Measurements from ENCODE around the gene S100PBP. TPM values are rescaled to one million over a fixed set of nuclear protein-coding genes. Genes with fewer than 3 reads are reported as not detected.

S100PBP gene
- polyA plus RNA-seq, 2 of the 4 experiments (the other 2 are of a cell fraction), result 16.1 to 41.9 TPM

GRCh38 chr1:32889731-32890278 lies 72.4 kb downstream of the S100PBP start:
- WGBS (ENCODE audit: missing lambda C conversion rate), result 66% methylated on average over 3 of the region's 3 CpGs
- H3K4me2 ChIP-seq, result no peak overlapping the region
- no peak for FAIRE-seq
- DNase-seq (ENCODE audit: low read depth in 1 of 2, low spot score in 1 of 2), result no peak
- no peaks in the 10 kb centered on the region for H3K9me3 ChIP-seq
- H3K4me1 ChIP-seq, result peaks cover 7% of the 10 kb centered on the region; the same call in 1 of the 3 replicates
- CTCF ChIA-PET, result interaction anchor here (1.4 to 5.3 kb wide), 5 partner anchors 9 to 196 kb away, joined by 3 to 30 read pairs (median 5); no protein-coding TSS in a partner anchor
- H3K4me3 ChIP-seq, result no peak overlapping the region
- H3K27ac ChIP-seq, result no peak overlapping the region
- ATAC-seq, result no peak
- TF ChIP-seq FOSB (CRISPR knock-in tag; IDR thresholded peaks at IDR 0.05) (no peak), PHF8 (IDR thresholded peaks at IDR 0.05; ENCODE audit: borderline replicate concordance, low read depth) (no peak), NPAS2 (CRISPR knock-in tag; IDR thresholded peaks at IDR 0.05; ENCODE audit: borderline replicate concordance) (no peak), MAFK (IDR thresholded peaks at IDR 0.05; ENCODE audit: partially characterized antibody) (no peak), FOSL2 (IDR thresholded peaks at IDR 0.05) (no peak), FOSL2 (CRISPR knock-in tag; IDR thresholded peaks at IDR 0.05) (no peak), CBX2 (IDR thresholded peaks at IDR 0.05; ENCODE audit: borderline replicate concordance, low read depth) (no peak), JUN (IDR thresholded peaks at IDR 0.05) (no peak), FOXS1 (CRISPR knock-in tag; IDR thresholded peaks at IDR 0.05) (no peak), CHD2 (IDR thresholded peaks at IDR 0.05; ENCODE audit: low read length, partially characterized antibody) (no peak), ELK1 (IDR thresholded peaks at IDR 0.05; ENCODE audit: low read depth, low read length) (no peak), CHD4 (IDR thresholded peaks at IDR 0.05; ENCODE audit: borderline replicate concordance) (no peak), HOXA7 (CRISPR knock-in tag; IDR thresholded peaks at IDR 0.05) (no peak), EHF (CRISPR knock-in tag; IDR thresholded peaks at IDR 0.05) (no peak), USF2 (IDR thresholded peaks at IDR 0.05) (no peak)
- POLR2A ChIA-PET, result no interaction called here

GRCh38 chr1:32890516-32891240 lies 73.2 kb downstream of the S100PBP start:
- Histone ChIP-seq H3K27ac (no peak overlapping the region), H3K4me2 (no peak overlapping the region), H3K4me1 (0 out of 3 replicates have a peak, but pooled peaks cover 7% of the 10 kb centered on the region), H3K9me3 (no peaks in the 10 kb centered on the region), H3K4me3 (no peak overlapping the region)
- DNase-seq (ENCODE audit: low read depth in 1 of 2, low spot score in 1 of 2) (no peak), FAIRE-seq (no peak), ATAC-seq (no peak)
- ChIA-PET CTCF (interaction anchor here (0.9 to 2.6 kb wide), 11 partner anchors 9 to 370 kb away, joined by 3 to 12 read pairs (median 5); no protein-coding TSS in a partner anchor), POLR2A (no interaction called here)
- TF ChIP-seq ZSCAN20 (CRISPR knock-in tag; IDR thresholded peaks at IDR 0.05) (no peak), BCL3 (IDR thresholded peaks at IDR 0.05) (no peak), MAZ (IDR thresholded peaks at IDR 0.05; ENCODE audit: borderline replicate concordance, low read depth, low read length) (no peak), FOSB (CRISPR knock-in tag; IDR thresholded peaks at IDR 0.05) (no peak), TP53 (CRISPR knock-in tag; IDR thresholded peaks at IDR 0.05) (no peak)
- 29% methylated on average over 5 of the region's 7 CpGs for WGBS (ENCODE audit: missing lambda C conversion rate)

- no CpG with 5 or more reads among the region's 1 CpG for WGBS (ENCODE audit: missing lambda C conversion rate)
- no peak for DNase-seq (ENCODE audit: low read depth in 1 of 2, low spot score in 1 of 2)
- no peak for TF ChIP-seq ZC3H11A (IDR thresholded peaks at IDR 0.05)
- TF ChIP-seq NPAS2 (CRISPR knock-in tag; IDR thresholded peaks at IDR 0.05; ENCODE audit: borderline replicate concordance), result no peak
- TF ChIP-seq EP300 (IDR thresholded peaks at IDR 0.05), result no peak
- TF ChIP-seq POLR2A (IDR thresholded peaks at IDR 0.05; ENCODE audit: low read length), result no peak
- no peak for TF ChIP-seq HOXA7 (CRISPR knock-in tag; IDR thresholded peaks at IDR 0.05)
- no peak for TF ChIP-seq USF2 (IDR thresholded peaks at IDR 0.05)
- no peak for TF ChIP-seq TP53 (CRISPR knock-in tag; IDR thresholded peaks at IDR 0.05)
- TF ChIP-seq HDAC2 (IDR thresholded peaks at IDR 0.05), result no peak
- no peak for TF ChIP-seq FOXS1 (CRISPR knock-in tag; IDR thresholded peaks at IDR 0.05)
- POLR2A ChIA-PET, result no interaction called here
- CTCF ChIA-PET, result interaction anchor here (0.9 to 2.6 kb wide), 9 partner anchors 10 to 371 kb away, joined by 3 to 12 read pairs (median 5); no protein-coding TSS in a partner anchor
- ATAC-seq, result no peak
- H3K4me3 ChIP-seq, result no peak overlapping the region
- H3K4me1 ChIP-seq, result 0 out of 3 replicates have a peak, but pooled peaks cover 4% of the 10 kb centered on the region
- no peak for FAIRE-seq
- no peak overlapping the region for H3K27ac ChIP-seq
- no peaks in the 10 kb centered on the region for H3K9me3 ChIP-seq
- H3K4me2 ChIP-seq, result no peak overlapping the region
Measured at GRCh38 chr1:32891241-32891570, 73.8 kb downstream of the S100PBP start.

Data from A549 (cell line).